ENCODE data around the gene FUT6.
"Not testable (repeated sequence)": the region's sequence is repeated elsewhere in the genome, so short reads cannot be mapped to it uniquely, and the experiment has no call there.

The FUT6 gene

DNA sequence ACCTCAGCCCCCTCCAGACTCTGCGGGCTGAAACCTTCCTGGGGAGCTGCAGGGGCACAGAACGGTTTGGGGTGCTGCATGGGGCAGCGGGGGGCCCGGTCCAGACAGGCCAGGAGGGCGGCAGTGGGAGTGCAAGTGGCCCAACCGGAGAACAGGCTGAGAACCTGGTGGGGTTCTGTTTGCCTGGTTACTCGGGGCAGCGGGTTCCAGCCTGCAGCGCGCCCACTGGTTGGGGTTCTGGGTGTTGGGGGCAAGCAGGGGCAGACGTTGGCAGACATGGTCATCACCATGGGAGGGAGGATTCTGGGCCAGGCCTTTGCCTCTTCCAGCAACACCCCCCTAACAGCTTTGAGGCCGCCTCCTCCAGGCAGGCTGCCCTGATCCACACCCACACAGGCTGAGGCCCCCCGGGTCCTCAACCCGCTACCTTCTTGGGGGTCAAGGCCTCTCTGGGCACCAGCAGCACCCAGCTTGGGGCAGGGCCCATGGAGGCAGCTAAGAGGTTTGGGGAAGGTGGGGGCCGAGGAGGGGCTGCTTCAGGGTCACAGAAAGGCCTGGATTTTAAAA lies 54.8 kb downstream of the FUT6 start, which contains the start of gene PRR22:
Gene PRR22, minus strand, starts transcription at position 166 of the 567 bp plus-strand sequence. Its CDS starts 86 bp downstream, at position 80.
- FAIRE-seq: no peak

- FAIRE-seq: no peak
Measured at GRCh38 chr19:5782945-5783919, 56.3 kb downstream of the FUT6 start.

- no peak for FAIRE-seq
Measured at GRCh38 chr19:5782322-5782721, 57.2 kb downstream of the FUT6 start.

GRCh38 chr19:5780916-5781315 lies 58.6 kb downstream of the FUT6 start:
- FAIRE-seq: not testable (repeated sequence)

Data from colon (tissue), 2 donors.